Right kidney (tissue), 1 donor: ENCODE data around the gene FTSJ3.

ENCODE experiments used
- DNase-seq: peaks from one replicate; pipeline ENCODE4 v3.0.0-alpha.2; 2016

FTSJ3 gene

DNA sequence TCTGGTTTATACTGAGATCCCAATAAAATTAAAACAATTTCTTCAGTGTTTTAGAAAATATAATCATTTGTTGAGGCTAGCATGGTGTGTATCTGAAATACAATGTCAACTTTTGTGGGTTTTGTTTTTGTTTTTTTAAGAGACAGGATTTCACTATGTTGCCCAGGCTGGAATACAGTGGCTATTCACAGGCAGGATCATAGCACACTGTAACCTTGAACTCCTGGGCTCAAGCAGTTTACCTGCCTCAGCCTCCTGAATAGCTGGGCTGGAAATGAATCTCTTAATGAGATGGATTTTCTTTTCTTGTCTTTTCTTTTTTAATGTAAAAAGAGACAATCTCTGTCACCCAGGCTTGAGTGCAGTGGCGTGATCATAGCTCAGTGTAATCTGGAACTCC, 41.3 kb downstream of the FTSJ3 start:
- no peak for DNase-seq

DNA sequence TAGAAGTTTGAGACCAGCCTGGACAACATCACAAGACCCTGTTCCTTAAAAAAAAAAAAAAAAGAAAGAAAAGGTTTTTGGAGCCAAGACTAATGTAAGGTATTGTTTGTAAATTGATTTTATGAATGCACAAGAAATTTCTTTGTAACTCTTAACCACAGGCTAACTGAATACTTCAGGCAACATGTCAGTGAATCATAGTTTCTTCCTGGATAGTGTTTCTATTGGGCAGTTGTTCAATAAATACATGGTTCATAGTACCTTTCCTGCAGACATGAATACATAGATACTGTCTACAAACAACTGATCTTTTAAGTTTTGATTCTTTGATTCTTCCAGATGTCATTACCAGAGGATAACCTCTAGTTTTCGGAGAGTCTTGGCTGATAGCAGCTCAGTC, 41.9 kb downstream of the FTSJ3 start:
- DNase-seq = no peak

DNA sequence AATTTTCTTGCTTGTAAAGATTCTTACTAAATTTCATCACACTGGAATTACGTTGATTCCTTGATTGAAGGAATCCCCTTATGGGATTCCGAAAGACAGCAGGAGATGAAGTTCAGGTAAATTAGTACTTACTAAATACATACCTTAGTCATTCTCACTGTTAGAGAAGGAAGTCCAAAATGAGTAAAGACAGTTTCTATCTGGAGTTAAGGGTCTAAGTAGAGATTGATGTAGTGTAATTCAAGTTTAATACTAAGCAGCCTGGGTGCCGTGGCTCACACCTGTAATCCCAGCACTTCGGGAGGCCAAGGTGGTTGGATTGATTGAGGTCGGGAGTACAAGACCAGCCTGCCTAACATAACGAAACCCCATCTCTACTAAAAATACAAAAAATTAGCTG, 43.9 kb downstream of the FTSJ3 start:
- DNase-seq = no peak

DNA sequence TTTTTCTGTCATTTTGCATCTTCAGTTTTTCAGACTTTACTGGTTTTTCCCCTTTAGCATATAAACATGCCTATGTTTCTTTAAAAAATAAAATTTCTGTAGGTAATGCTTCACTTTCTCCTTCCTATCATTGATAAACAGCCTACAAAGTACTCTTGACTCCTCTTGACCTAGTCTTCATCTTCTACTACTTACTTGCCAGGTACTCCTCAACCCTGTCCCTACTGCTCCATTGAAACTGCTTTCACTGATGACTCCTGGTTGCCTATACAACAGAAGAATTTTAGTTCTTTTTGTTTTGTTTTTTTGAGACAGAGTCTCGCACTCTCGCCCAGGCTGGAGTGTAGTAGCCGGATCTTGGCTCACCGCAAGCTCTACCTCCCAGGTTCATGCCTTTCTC, 46.5 kb downstream of the FTSJ3 start:
- no peak for DNase-seq

DNA sequence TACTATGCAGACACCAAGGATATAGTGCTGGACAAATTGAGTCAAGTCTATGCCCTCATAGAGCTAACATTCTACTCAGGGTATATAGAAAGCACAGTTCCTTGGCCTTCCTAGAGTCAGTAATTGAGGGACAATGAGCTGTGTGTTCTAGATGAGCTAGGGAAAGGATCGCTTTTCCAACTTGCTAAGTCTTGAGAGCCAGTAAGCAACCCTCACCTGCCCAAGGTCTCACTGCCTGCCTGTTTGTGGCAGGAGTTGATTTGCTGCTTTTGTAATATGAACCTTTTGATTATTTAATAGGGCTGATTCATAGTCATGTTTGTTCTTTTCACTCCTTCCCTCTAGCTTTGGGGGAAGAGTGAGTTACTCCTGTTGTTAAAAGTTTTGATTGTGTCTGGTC, 47.0 kb downstream of the FTSJ3 start:
- no peak for DNase-seq

DNA sequence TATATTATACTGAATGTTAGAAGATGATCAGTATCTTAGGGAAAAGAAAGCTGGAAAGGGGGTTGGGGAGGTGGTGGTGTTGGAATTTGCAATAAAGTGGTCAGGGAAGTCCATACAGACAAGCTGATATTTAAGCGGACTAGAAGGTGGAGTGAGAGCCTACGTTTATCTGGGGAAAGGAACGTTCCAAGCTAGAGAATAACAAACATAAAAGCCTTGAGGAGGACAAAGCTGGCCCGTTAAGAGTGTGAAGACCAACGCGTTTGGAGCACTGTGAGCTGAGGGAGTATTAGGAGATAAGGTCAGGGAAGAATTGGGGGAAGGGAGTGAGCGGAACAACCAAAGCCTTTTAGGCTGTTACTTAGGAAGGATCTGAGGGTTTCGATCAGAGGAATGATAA, 52.0 kb downstream of the FTSJ3 start:
- DNase-seq = peak; percentile 12

DNA sequence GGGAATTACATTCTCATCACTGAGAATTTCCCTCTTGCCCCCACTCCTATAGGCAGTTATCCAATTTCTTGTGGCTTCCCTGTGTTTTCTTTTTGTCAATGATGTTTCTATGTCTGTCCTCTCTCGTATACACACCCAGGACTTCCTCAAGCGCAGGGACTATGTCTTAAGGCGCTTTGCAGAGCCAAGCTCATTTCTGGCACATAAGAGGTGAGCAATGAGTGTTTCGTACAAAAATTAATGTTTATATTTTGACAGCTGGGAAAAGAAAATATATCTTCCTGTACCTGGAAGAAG, 52.5 kb downstream of the FTSJ3 start:
- DNase-seq = no peak

DNA sequence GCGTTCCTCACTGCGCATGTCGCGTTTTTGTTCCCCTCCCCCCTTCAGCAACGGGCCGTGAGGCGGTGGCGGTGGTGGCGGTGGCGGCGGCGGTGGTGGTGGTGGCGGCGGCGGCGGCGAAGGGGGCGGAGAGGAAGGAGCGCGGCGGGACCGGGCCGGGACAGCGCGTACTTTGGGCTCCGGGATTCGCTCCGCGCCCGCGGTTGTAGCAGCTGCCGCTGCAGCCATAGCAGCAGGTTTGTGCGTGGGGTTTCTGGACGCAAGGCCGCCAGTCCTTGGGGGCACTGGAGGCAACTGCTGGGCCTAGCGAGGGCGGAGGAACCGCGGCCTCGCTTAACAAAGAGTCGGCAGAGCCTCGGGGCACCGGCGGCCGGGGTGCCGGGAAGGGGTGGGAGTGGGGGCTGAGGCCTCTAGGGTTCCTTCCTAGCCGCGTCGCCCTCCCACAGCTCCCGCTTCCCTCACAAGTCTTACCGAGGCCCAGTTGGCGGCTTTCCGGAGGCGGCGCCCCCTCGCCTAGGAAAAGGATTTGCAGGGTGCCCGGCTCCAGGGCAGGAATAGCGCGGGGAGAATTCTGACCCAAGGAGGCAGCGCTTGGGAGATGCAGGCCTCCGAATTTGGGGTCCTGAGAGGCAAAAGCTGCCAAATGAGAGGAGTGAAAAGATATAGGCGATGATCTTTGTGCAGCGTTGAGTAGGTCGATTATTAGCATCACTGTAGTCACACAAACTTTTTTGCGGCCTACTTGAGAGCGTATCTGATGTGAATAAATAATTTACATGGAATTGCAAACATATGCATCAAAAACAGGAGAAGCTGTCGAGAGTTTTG, 53.1 kb downstream of the FTSJ3 start, which contains the start of gene DDX42:
DDX42 (plus strand) TSS at position 30 of the 828 bp plus-strand sequence. CDS start 12,880 bp downstream, outside the sequence.
- DNase-seq = peak; percentile 79

DNA sequence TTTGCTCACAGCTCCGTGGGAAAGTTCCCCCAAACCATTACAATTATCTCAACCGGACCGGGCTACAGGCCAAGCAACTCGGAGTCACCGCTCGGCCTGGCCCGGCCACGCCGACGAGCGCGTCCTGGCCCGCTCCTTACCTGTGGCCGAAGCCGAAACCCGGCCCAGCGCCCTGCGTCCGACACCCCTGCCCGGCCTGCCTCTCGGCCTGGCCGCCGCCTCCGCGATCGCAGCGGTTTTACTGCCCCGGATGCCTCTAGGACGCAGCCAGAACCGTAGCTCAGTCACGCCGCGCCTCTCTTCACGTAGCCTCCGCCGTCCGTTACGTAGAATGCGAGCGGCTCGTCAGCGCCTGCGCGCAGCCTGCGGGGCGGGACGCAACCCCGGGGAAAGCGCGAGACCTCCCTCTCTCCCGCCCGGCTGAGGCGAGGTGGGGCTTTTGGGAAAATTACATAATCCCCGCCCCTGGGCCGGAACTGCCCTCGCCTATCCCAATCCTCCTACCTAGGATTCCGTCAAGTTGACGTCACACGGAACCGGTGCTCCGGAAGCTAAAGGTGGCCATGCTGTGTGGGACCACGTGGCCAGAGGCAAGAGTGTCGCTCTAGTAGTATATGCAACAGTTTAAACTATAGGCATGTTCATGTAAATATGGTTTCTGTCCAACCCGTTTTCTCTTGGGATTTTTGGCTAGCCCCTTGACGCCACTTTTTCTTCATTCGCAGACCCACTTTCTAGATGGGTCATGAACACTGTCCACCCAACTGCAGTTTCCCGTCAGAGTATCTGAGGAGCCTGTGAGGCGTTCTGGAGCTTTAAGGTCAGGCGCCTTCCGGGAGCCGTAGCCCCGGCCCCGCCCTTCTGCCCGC, 54.0 kb downstream of the FTSJ3 start, which contains the start of gene CCDC47:
CCDC47 (minus strand) TSS at position 326 of the 869 bp plus-strand sequence. CDS start 7,422 bp downstream, outside the sequence.
- DNase-seq = peak; percentile 97

DNA sequence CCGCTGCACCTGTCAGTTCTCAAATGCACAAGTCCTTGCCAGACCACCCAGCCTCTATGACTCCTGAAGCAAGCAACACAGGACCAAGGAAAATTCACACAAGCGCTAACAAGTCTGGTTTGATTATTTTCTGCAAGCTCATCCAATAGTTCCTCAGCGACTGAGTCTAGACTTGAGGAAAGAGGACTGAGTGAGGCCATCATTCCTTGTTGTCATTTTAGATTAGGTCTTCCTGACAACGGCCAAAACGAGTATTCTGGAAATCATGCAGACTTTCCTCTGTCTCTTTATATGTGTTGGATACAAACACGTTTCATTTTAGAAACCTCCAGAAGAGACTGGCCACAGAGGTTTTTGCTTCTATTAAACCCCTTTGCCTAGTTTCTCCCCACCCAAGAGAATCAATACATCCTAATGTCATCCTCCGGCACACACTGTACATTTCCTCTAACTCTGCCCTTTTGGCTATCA, 54.6 kb downstream of the FTSJ3 start:
- DNase-seq = no peak
